ENCODE measurements around the gene ZRANB3. TPM values are rescaled to one million over a fixed set of nuclear protein-coding genes. Genes with fewer than 3 reads are reported as not detected.

ZRANB3 gene
- total and polyA plus RNA-seq, 2 of the 13 experiments (the other 11 are each of a cell fraction or from before 2014, with no cell fraction given), result 5.8 to 25.2 TPM

GRCh38 chr2:135531231-135532197, 496 bp upstream of the ZRANB3 start, which contains the start of gene R3HDM1 (continued):
- TF ChIP-seq FOSL1 (CRISPR knock-in tag; IDR thresholded peaks at IDR 0.05; ENCODE audit: borderline replicate concordance) (peak; percentile 38; the same call in 1 of the 2 replicates), ZSCAN30 (CRISPR knock-in tag; IDR thresholded peaks at IDR 0.05) (no peak), ZNF280D (CRISPR knock-in tag; IDR thresholded peaks at IDR 0.05) (no peak; the same call in 1 of the 2 replicates), XBP1 (CRISPR knock-in tag; IDR thresholded peaks at IDR 0.05) (no peak), JUND (CRISPR knock-in tag; IDR thresholded peaks at IDR 0.05) (no peak), BORCS8-MEF2B (CRISPR knock-in tag; IDR thresholded peaks at IDR 0.05) (peak; percentile 58; the same call in 1 of the 2 replicates), ZNF337 (CRISPR knock-in tag; IDR thresholded peaks at IDR 0.05; ENCODE audit: borderline replicate concordance, low read depth) (no peak), ZMYM2 (CRISPR knock-in tag; IDR thresholded peaks at IDR 0.05) (no peak), ZNF275 (CRISPR knock-in tag; IDR thresholded peaks at IDR 0.05; ENCODE audit: borderline replicate concordance) (peak; percentile 76; the same call in 1 of the 2 replicates), RERE (CRISPR knock-in tag; IDR thresholded peaks at IDR 0.05; ENCODE audit: low read depth) (peak; percentile 14; the same call in 1 of the 2 replicates), ZNF574 (CRISPR knock-in tag; IDR thresholded peaks at IDR 0.05) (peak; percentile 64), ZC3H13 (CRISPR knock-in tag; IDR thresholded peaks at IDR 0.05) (no peak), ZEB1 (IDR thresholded peaks at IDR 0.05; ENCODE audit: insufficient replicate concordance, low read depth) (peak; percentile 43), ZIK1 (CRISPR knock-in tag; IDR thresholded peaks at IDR 0.05; ENCODE audit: borderline replicate concordance, low read depth) (no peak)

Measured in HepG2 (cell line).